Karpas-422 (cell line): ENCODE results near the gene ACOT7. TPM values are rescaled to one million over a fixed set of nuclear protein-coding genes. Genes with fewer than 3 reads are reported as not detected.

Experiments
- DNase-seq: peaks from one replicate; pipeline ENCODE4 v3.0.0-alpha.2; 2015
- H2AFZ ChIP-seq: fragments of 200-600 bp; sonication (generic); 2 replicates; pipeline ENCODE4 v1.6.1; 2014; ENCODE audit warnings: antibody characterized with exemption, low read length, mixed read lengths
- H3K27ac ChIP-seq: fragments of 200-600 bp; sonication (generic); 2 replicates; pipeline ENCODE4 v1.5.1; 2014; ENCODE audit warnings: mild to moderate bottlenecking, low read length, moderate library complexity
- H3K27me3 ChIP-seq: fragments of 200-600 bp; sonication (generic); 2 replicates; pipeline ENCODE4 v1.6.1; 2014; ENCODE audit warnings: low read length, mixed read lengths
- H3K36me3 ChIP-seq: fragments of 200-600 bp; sonication (generic); 2 replicates; pipeline ENCODE4 v1.6.1; 2014; ENCODE audit warnings: low read length, mixed read lengths; ENCODE audit not compliant: insufficient read depth
- H3K4me1 ChIP-seq: fragments of 200-600 bp; sonication (generic); 2 replicates; pipeline ENCODE4 v1.6.1; 2014; ENCODE audit warnings: mild to moderate bottlenecking, low read length, mixed read lengths
- H3K4me2 ChIP-seq: fragments of 200-600 bp; sonication (generic); 2 replicates; pipeline ENCODE4 v1.6.1; 2014; ENCODE audit warnings: low read length, low read depth, mild to moderate bottlenecking; ENCODE audit not compliant: poor library complexity, severe bottlenecking
- H3K4me3 ChIP-seq: fragments of 200-600 bp; sonication (generic); 2 replicates; pipeline ENCODE4 v1.5.1; 2014; ENCODE audit warnings: mild to moderate bottlenecking, antibody characterized with exemption, low read length, mixed read lengths
- H3K79me2 ChIP-seq: fragments of 200-600 bp; sonication (generic); 2 replicates; pipeline ENCODE4 v1.6.1; 2014; ENCODE audit warnings: mild to moderate bottlenecking, low read length, mixed read lengths
- H3K9ac ChIP-seq: fragments of 200-600 bp; sonication (generic); 2 replicates; pipeline ENCODE4 v1.6.0; 2014; ENCODE audit warnings: low read length
- H3K9me2 ChIP-seq: fragments of 200-600 bp; sonication (generic), shearing (Covaris generic); replicated peaks from 2 replicates; pipeline ENCODE4 v1.6.0; 2014; ENCODE audit warnings: mild to moderate bottlenecking, low read length, moderate library complexity; ENCODE audit not compliant: insufficient read depth
- H3K9me3 ChIP-seq: fragments of 300-700, 200-600 bp; sonication (generic); 2 replicates; pipeline ENCODE4 v1.6.1; 2014; ENCODE audit warnings: low read length, mixed read lengths
- H4K20me1 ChIP-seq: fragments of 200-600 bp; sonication (generic); 2 replicates; pipeline ENCODE4 v1.6.1; 2014; ENCODE audit warnings: mild to moderate bottlenecking, antibody characterized with exemption, low read length, low read depth; ENCODE audit not compliant: insufficient read depth
- total RNA-seq: library from RNA; depleted of rRNA; stranded (reverse); fragments of >200 nt; shearing (Covaris generic); gene quantifications from 2 replicates; pipeline ENCODE4 v1.2.3, GENCODE V29; 2014; ENCODE audit warnings: low replicate concordance

The ACOT7 gene
- total RNA-seq, 1 experiment from 2014 or later: 11.8 TPM

DNA sequence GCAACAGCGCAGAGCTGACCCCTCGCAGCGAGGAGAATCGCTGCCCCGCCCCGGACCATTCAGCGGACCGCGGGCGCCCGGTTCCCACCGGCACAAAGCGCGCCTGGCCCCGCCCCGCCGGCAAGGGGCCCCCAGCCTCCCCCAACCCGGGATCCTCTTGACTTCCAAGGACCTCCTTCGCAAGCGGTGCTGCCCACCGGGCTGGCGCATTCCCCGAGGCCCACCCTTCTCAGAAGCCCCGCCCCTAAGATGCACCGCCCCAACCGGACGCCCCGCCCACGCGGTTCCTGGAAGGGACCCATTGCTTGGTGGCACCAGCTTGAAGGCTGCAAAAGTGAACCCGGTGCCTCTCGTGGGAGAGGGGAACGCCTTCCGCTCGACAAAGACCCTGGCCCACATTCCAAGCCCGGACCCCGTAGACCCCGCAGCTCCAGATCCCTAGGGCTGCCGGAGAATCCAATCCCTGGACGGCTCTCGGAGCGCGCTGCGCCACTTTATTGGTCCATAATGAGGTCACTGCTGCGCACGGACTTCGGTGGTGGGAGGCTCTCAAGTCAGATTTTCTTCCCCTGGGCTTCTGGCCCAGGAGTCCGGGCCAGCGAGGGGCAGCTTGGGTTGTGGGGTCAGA lies 147.6 kb downstream of the ACOT7 start:
- peak overlapping the region; percentile 45; the same call in 1 of the 2 replicates for H3K4me3 ChIP-seq
- H3K27me3 ChIP-seq: no peaks in the 10 kb centered on the region
- no peak overlapping the region for H3K27ac ChIP-seq
- H3K9me2 ChIP-seq: no peaks in the 10 kb centered on the region
- no peak overlapping the region for H2AFZ ChIP-seq
- H3K4me1 ChIP-seq: peaks cover 15% of the 10 kb centered on the region
- H4K20me1 ChIP-seq: peaks cover 12% of the 10 kb centered on the region
- H3K36me3 ChIP-seq: no peaks in the 10 kb centered on the region
- no peaks in the 10 kb centered on the region for H3K9me3 ChIP-seq
- no peak overlapping the region for H3K9ac ChIP-seq
- no peaks in the 10 kb centered on the region for H3K79me2 ChIP-seq
- peak; percentile 88 for DNase-seq
- peak overlapping the region; percentile 60 for H3K4me2 ChIP-seq

- Histone ChIP-seq H3K36me3 (no peaks in the 10 kb centered on the region), H3K9me2 (no peaks in the 10 kb centered on the region), H4K20me1 (peaks cover 12% of the 10 kb centered on the region), H3K4me1 (peaks cover 15% of the 10 kb centered on the region), H3K27me3 (no peaks in the 10 kb centered on the region), H3K4me3 (peak overlapping the region; percentile 45; the same call in 1 of the 2 replicates), H2AFZ (no peak overlapping the region), H3K4me2 (peak overlapping the region; percentile 60), H3K79me2 (no peaks in the 10 kb centered on the region), H3K9me3 (no peaks in the 10 kb centered on the region), H3K9ac (no peak overlapping the region), H3K27ac (no peak overlapping the region)
- peak; percentile 95 for DNase-seq
Measured at GRCh38 chr1:6245086-6245868, 148.3 kb downstream of the ACOT7 start.

DNA sequence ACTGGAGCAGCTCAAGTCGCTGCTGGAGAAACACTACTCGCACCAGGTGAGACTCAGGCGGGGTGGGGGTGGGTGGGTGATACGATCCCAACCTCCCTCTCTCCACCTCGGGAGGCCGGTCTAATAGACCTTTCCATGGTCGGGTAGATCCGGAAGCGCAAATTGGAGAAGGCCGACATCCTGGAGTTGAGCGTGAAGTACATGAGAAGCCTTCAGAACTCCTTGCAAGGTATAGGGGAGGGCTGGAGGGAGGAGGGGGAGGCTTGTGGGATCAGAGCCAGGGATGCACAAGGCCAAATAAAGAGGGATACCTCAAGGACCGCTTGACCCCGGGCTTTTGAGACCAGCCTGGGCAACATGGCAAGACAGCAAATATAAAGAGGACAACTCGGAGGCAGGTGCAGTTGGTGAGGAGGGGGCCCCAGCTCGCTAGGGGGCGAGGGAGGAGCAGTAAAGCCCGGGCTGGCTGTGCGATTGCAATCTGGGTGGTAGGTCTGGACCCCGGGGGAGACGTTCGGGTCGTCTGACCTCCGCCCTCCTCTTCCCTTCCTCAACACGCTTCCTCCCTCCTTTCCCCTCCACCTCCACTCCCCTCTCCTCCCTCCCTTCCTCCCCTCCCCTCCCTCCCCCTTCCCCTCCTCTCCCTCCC lies 149.0 kb downstream of the ACOT7 start:
- no peak overlapping the region for H2AFZ ChIP-seq
- H3K4me2 ChIP-seq: no peak overlapping the region
- no peak overlapping the region for H3K27ac ChIP-seq
- no peaks in the 10 kb centered on the region for H3K79me2 ChIP-seq
- no peak overlapping the region for H3K9ac ChIP-seq
- no peaks in the 10 kb centered on the region for H3K9me2 ChIP-seq
- H3K27me3 ChIP-seq: no peaks in the 10 kb centered on the region
- H3K36me3 ChIP-seq: no peaks in the 10 kb centered on the region
- H3K9me3 ChIP-seq: no peaks in the 10 kb centered on the region
- peaks cover 15% of the 10 kb centered on the region for H3K4me1 ChIP-seq
- no peak overlapping the region for H3K4me3 ChIP-seq
- no peak for DNase-seq
- peaks cover 12% of the 10 kb centered on the region for H4K20me1 ChIP-seq

DNA sequence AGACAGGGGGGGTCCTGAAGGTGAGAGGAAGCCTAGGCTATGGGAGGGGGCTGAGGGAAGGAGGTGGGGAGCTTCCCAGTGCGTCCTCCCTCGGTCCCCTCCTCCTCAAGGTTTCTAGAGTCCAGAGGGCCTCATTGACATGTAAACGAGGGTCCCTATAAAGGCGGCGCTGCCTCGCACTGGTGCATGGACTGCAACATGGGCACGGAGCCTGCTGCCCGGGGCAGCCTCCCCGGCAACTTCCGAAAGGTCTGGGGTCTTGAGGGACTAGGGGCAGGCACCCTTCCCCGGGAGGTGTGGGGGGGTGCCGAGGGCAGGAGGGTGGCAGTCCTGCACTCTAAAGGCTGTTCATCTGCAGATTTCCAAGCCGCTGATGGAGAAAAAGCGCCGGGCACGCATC lies 149.6 kb downstream of the ACOT7 start, which contains the start of gene HES3:
Gene HES3, plus strand, starts transcription at position 187 of the 400 bp plus-strand sequence. Its CDS starts 187 bp downstream, at position 374.
- H3K27me3 ChIP-seq: no peaks in the 10 kb centered on the region
- peaks cover 12% of the 10 kb centered on the region for H4K20me1 ChIP-seq
- H3K4me3 ChIP-seq: no peak within 1 kb of the TSS
- no peaks in the 10 kb centered on the region for H3K79me2 ChIP-seq
- H3K36me3 ChIP-seq: no peaks in the 10 kb centered on the region
- peaks cover 15% of the 10 kb centered on the region for H3K4me1 ChIP-seq
- no peak within 1 kb of the TSS for H3K27ac ChIP-seq
- H3K9ac ChIP-seq: no peak within 1 kb of the TSS
- no peak within 1 kb of the TSS for H2AFZ ChIP-seq
- H3K4me2 ChIP-seq: no peak within 1 kb of the TSS
- H3K9me3 ChIP-seq: no peaks in the 10 kb centered on the region
- no peaks in the 10 kb centered on the region for H3K9me2 ChIP-seq
- no peak for DNase-seq

GRCh38 chr1:6243053-6243834 lies 150.3 kb downstream of the ACOT7 start:
- Histone ChIP-seq H3K9me3 (no peaks in the 10 kb centered on the region), H3K4me3 (no peak overlapping the region), H3K27ac (no peak overlapping the region), H3K36me3 (no peaks in the 10 kb centered on the region), H3K27me3 (no peaks in the 10 kb centered on the region), H3K9me2 (no peaks in the 10 kb centered on the region), H4K20me1 (peaks cover 12% of the 10 kb centered on the region), H3K4me1 (peaks cover 15% of the 10 kb centered on the region), H3K4me2 (no peak overlapping the region), H3K79me2 (no peaks in the 10 kb centered on the region), H2AFZ (no peak overlapping the region), H3K9ac (no peak overlapping the region)
- DNase-seq: no peak

DNA sequence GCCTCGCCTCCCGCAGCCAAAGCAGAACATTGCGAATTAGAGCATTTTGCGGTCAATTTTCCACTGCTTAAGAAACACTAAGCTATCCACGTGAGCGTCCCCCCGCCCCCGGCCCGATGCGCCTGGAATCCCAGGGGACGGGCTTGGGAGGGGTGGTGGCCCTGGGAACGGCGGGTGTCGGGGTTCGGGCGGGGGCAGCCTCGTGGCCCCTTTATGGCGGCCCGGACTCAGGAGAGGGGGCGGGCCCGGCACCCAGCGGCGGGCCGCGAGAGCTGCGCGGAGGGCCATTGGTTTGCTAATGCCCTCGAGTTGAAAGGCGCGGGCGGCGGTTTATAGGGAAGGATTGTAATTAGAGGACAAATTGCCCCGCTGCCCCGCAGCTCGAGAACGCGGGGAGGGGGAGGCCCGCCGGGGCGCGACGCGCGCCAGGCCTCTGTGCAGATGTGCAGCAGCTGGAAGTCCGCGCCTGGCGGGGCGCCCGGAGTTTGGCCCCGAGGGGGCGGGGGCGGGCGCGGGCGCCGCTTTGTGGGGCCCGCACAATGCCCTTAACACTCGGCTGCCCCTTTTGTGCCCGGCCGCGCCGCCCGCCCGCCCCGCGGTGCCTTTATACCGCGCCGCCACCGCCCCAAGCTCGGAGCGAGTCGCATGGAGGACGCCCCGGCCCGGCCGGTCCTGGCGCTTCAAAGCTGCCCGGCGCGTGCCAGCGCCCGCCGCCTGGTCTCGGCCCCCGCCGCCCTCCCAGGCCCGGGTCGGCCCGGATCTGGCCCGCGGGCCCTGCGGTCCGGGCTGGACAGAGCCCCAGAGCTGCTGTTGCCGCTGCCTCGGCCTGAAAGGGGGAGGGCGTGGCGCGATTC lies 151.5 kb downstream of the ACOT7 start:
- H3K4me2 ChIP-seq: no peak overlapping the region
- H4K20me1 ChIP-seq: peaks cover 12% of the 10 kb centered on the region
- no peak for DNase-seq

GRCh38 chr1:6241107-6241886 lies 152.3 kb downstream of the ACOT7 start:
- no peak overlapping the region for H3K4me2 ChIP-seq

More for the DNA sequence above, 151.5 kb downstream of the ACOT7 start:
- H3K9me2 ChIP-seq: no peaks in the 10 kb centered on the region
- no peaks in the 10 kb centered on the region for H3K9me3 ChIP-seq
- no peaks in the 10 kb centered on the region for H3K27me3 ChIP-seq
- no peak overlapping the region for H2AFZ ChIP-seq
- H3K9ac ChIP-seq: no peak overlapping the region
- no peak overlapping the region for H3K27ac ChIP-seq
- peaks cover 15% of the 10 kb centered on the region for H3K4me1 ChIP-seq
- H3K4me3 ChIP-seq: no peak overlapping the region
- no peaks in the 10 kb centered on the region for H3K36me3 ChIP-seq
- no peaks in the 10 kb centered on the region for H3K79me2 ChIP-seq

More at GRCh38 chr1:6241107-6241886, 152.3 kb downstream of the ACOT7 start:
- Histone ChIP-seq H3K4me1 (peaks cover 13% of the 10 kb centered on the region), H3K9ac (no peak overlapping the region), H4K20me1 (peaks cover 9% of the 10 kb centered on the region), H3K27me3 (no peaks in the 10 kb centered on the region), H3K9me3 (no peaks in the 10 kb centered on the region), H3K27ac (no peak overlapping the region), H3K79me2 (no peaks in the 10 kb centered on the region), H3K9me2 (no peaks in the 10 kb centered on the region), H3K36me3 (no peaks in the 10 kb centered on the region), H2AFZ (no peak overlapping the region), H3K4me3 (no peak overlapping the region)
- DNase-seq: no peak
